Neuronal stem cell (in vitro differentiated cells): Measurements from ENCODE around the gene C1S.
"Not testable (repeated sequence)": the region's sequence is repeated elsewhere in the genome, so short reads cannot be mapped to it uniquely, and the experiment has no call there.

Source experiments
- DNase-seq: peaks from one replicate; pipeline ENCODE4 v3.0.0-alpha.2; 2013; ENCODE audit warnings: low spot score
- H2AFZ ChIP-seq: one replicate; pipeline ENCODE4 v1.6.1; 2013; ENCODE audit warnings: mild to moderate bottlenecking, low read length, inconsistent platforms
- H2AK5ac ChIP-seq: 2 replicates; pipeline ENCODE4 v1.6.1; 2013; ENCODE audit warnings: low read depth, mild to moderate bottlenecking, inconsistent platforms, low read length, moderate library complexity, mixed read lengths
- H2BK120ac ChIP-seq: 2 replicates; pipeline ENCODE4 v1.6.1; 2013; ENCODE audit warnings: low read depth, mild to moderate bottlenecking, inconsistent platforms, low read length, moderate library complexity, mixed read lengths
- H2BK12ac ChIP-seq: one replicate; pipeline ENCODE4 v1.6.1; 2013; ENCODE audit warnings: low read length, inconsistent platforms
- H2BK15ac ChIP-seq: 2 replicates; pipeline ENCODE4 v1.6.1; 2013; ENCODE audit warnings: mild to moderate bottlenecking, low read length, inconsistent platforms, mixed read lengths
- H2BK5ac ChIP-seq: one replicate; pipeline ENCODE4 v1.6.1; 2013; ENCODE audit warnings: inconsistent platforms, mild to moderate bottlenecking, low read length, moderate library complexity
- H3K14ac ChIP-seq: one replicate; pipeline ENCODE4 v1.6.1; 2013; ENCODE audit warnings: low read length, inconsistent platforms
- H3K18ac ChIP-seq: 2 replicates; pipeline ENCODE4 v1.6.1; 2013; ENCODE audit warnings: low read length, inconsistent platforms
- H3K23ac ChIP-seq: 2 replicates; pipeline ENCODE4 v1.6.1; 2013; ENCODE audit warnings: low read depth, mild to moderate bottlenecking, mixed read lengths, low read length, inconsistent platforms; ENCODE audit not compliant: poor library complexity
- H3K27ac ChIP-seq: replicated peaks from 3 replicates; pipeline ENCODE4 v1.5.1; 2013; ENCODE audit warnings: low read length, inconsistent platforms
- H3K27me3 ChIP-seq, 3 experiments: 2 replicates each; pipeline ENCODE4 v1.6.1; 2013; ENCODE audit warnings: low read length in 3 of 3, mild to moderate bottlenecking in 2 of 3, inconsistent platforms in 1 of 3, low read depth in 1 of 3, mixed read lengths in 1 of 3, moderate library complexity in 1 of 3; ENCODE audit not compliant: control insufficient read depth in 3 of 3, insufficient read depth in 3 of 3
- H3K36me3 ChIP-seq, 2 donors: replicated peaks in 1 of 2; 2 replicates each; pipeline ENCODE4 v1.6.1; 2013; ENCODE audit warnings: low read length in 2 of 2; ENCODE audit not compliant: control insufficient read depth in 2 of 2, insufficient read depth in 2 of 2
- H3K4ac ChIP-seq: 2 replicates; pipeline ENCODE4 v1.6.1; 2013; ENCODE audit warnings: inconsistent platforms, mild to moderate bottlenecking, low read length, moderate library complexity
- H3K4me1 ChIP-seq, 2 donors: 1 replicate in 1 of 2; 2 replicates in 1 of 2; pipeline ENCODE4 v1.6.1; 2013; ENCODE audit warnings: low read length in 2 of 2, low read depth in 1 of 2; ENCODE audit not compliant: control insufficient read depth in 2 of 2, insufficient read depth in 1 of 2
- H3K4me2 ChIP-seq: one replicate; pipeline ENCODE4 v1.6.1; 2013; ENCODE audit warnings: mild to moderate bottlenecking, low read length, inconsistent platforms; ENCODE audit not compliant: insufficient read depth, poor library complexity, severe bottlenecking
- H3K4me3 ChIP-seq, 2 donors: 2 replicates each; pipeline ENCODE4 v1.5.1; 2013; ENCODE audit warnings: low read length in 2 of 2, mild to moderate bottlenecking in 2 of 2, inconsistent platforms in 1 of 2, moderate library complexity in 1 of 2
- H3K79me1 ChIP-seq: one replicate; pipeline ENCODE4 v1.6.1; 2013; ENCODE audit warnings: low read depth, mild to moderate bottlenecking, inconsistent platforms, low read length, moderate library complexity
- H3K9ac ChIP-seq: one replicate; pipeline ENCODE4 v1.6.1; 2013; ENCODE audit warnings: mild to moderate bottlenecking, low read depth, low read length, inconsistent platforms; ENCODE audit not compliant: poor library complexity
- H3K9me3 ChIP-seq, 2 donors: replicated peaks in 1 of 2; 2 replicates each; pipeline versions ENCODE3 to v1.6.1; 2013; ENCODE audit warnings: low read length in 2 of 2, mild to moderate bottlenecking in 2 of 2, inconsistent platforms in 1 of 2, low read depth in 1 of 2, mixed read lengths in 1 of 2, moderate library complexity in 1 of 2; ENCODE audit not compliant: control insufficient read depth in 2 of 2, insufficient read depth in 1 of 2
- H4K8ac ChIP-seq: one replicate; pipeline ENCODE4 v1.6.1; 2013; ENCODE audit warnings: low read depth, mild to moderate bottlenecking, inconsistent platforms, low read length, moderate library complexity
- H4K91ac ChIP-seq: one replicate; pipeline ENCODE4 v1.6.1; 2013; ENCODE audit warnings: low read length, low read depth, mild to moderate bottlenecking, inconsistent platforms; ENCODE audit not compliant: poor library complexity
- WGBS, 2 donors: extraction: QIAGEN DNeasy Blood & Tissue Kit; methylation state at CpG; one replicate each; pipeline ENCODE4 v1.1.7; 2013; ENCODE audit warnings: missing lambda C conversion rate in 2 of 2, mixed read lengths in 1 of 2; ENCODE audit not compliant: insufficient read length in 2 of 2, insufficient replicate concordance in 1 of 2; ENCODE audit errors: extremely low coverage in 2 of 2; 5-methylcytosine and 5-hydroxymethylcytosine counted together

The C1S gene

GRCh38 chr12:7035463-7035862, 25.1 kb upstream of the C1S start:
- no peak overlapping the region for H2BK12ac ChIP-seq
- H3K27ac ChIP-seq = no peak overlapping the region
- H3K18ac ChIP-seq = no peak overlapping the region
- no peak overlapping the region for H4K8ac ChIP-seq
- H3K4me3 ChIP-seq = no peak overlapping the region
- no peak overlapping the region for H2AK5ac ChIP-seq
- H2BK5ac ChIP-seq = no peak overlapping the region
- no peak overlapping the region for H3K4me2 ChIP-seq
- no peak for DNase-seq
- no peaks in the 10 kb centered on the region for H3K79me1 ChIP-seq
- H3K36me3 ChIP-seq = no peaks in the 10 kb centered on the region
- no peaks in the 10 kb centered on the region for H3K9me3 ChIP-seq
- H3K4ac ChIP-seq = no peak overlapping the region
- H2BK120ac ChIP-seq = no peak overlapping the region
- peaks cover 0 to 2% of the 10 kb centered on the region in 2 donors for H3K4me1 ChIP-seq
- H3K14ac ChIP-seq = no peak overlapping the region
- H3K23ac ChIP-seq = no peak overlapping the region
- no peak overlapping the region for H2AFZ ChIP-seq
- H3K27me3 ChIP-seq = no peaks in the 10 kb centered on the region
- H4K91ac ChIP-seq = no peak overlapping the region
- WGBS, 2 donors = no CpG with 5 or more reads among the region's 2 CpGs
- H3K9ac ChIP-seq = no peak overlapping the region
- no peak overlapping the region for H2BK15ac ChIP-seq

- not testable (repeated sequence) for H2AFZ ChIP-seq
- WGBS, 2 donors = no CpG with 5 or more reads among the region's 32 CpGs
Observed at GRCh38 chr12:7037411-7037810, 23.1 kb upstream of the C1S start.

GRCh38 chr12:7038591-7038990, 21.9 kb upstream of the C1S start:
- Histone ChIP-seq H3K9ac (no peak overlapping the region), H3K27me3 (no peaks in the 10 kb centered on the region), H2BK120ac (peak overlapping the region; percentile 51), H4K8ac (no peak overlapping the region), H3K36me3 (no peaks in the 10 kb centered on the region), H3K27ac (no peak overlapping the region), H3K14ac (no peak overlapping the region), H3K4me1 (peaks cover 0 to 2% of the 10 kb centered on the region in 2 donors), H2AK5ac (no peak overlapping the region), H2BK12ac (no peak overlapping the region), H2AFZ (peak overlapping the region; percentile 75), H3K79me1 (no peaks in the 10 kb centered on the region), H3K18ac (no peak overlapping the region), H3K4me3 (no peak overlapping the region), H2BK15ac (no peak overlapping the region), H3K4me2 (no peak overlapping the region), H2BK5ac (no peak overlapping the region), H3K4ac (no peak overlapping the region), H3K23ac (no peak overlapping the region), H4K91ac (no peak overlapping the region), H3K9me3 (no peaks in the 10 kb centered on the region)
- no CpG with 5 or more reads among the region's 22 CpGs for WGBS, 2 donors
- no peak for DNase-seq

More at GRCh38 chr12:7037411-7037810, 23.1 kb upstream of the C1S start:
- H2BK120ac ChIP-seq, H4K8ac ChIP-seq, H3K27me3 ChIP-seq, H2AK5ac ChIP-seq, H3K23ac ChIP-seq, H3K18ac ChIP-seq, H3K9me3 ChIP-seq, H4K91ac ChIP-seq, H3K4me3 ChIP-seq, H2BK15ac ChIP-seq, DNase-seq, H3K4me2 ChIP-seq, H3K79me1 ChIP-seq, H2BK12ac ChIP-seq, H3K4me1 ChIP-seq, H3K9ac ChIP-seq, H2BK5ac ChIP-seq, H3K27ac ChIP-seq, H3K36me3 ChIP-seq, H3K4ac ChIP-seq, H3K14ac ChIP-seq: not testable (repeated sequence)

GRCh38 chr12:7039403-7039802, 21.1 kb upstream of the C1S start:
- Histone ChIP-seq H4K91ac (no peak overlapping the region), H2AFZ (peak overlapping the region; percentile 75)

More at GRCh38 chr12:7039403-7039802, 21.1 kb upstream of the C1S start:
- DNase-seq = no peak
- H3K9me3 ChIP-seq = no peaks in the 10 kb centered on the region
- H2BK5ac ChIP-seq = no peak overlapping the region
- H3K9ac ChIP-seq = no peak overlapping the region
- no peak overlapping the region for H3K23ac ChIP-seq
- no peak overlapping the region for H4K8ac ChIP-seq
- H2BK15ac ChIP-seq = no peak overlapping the region
- H2AK5ac ChIP-seq = no peak overlapping the region
- no peak overlapping the region for H2BK120ac ChIP-seq
- WGBS, 2 donors = no CpG with 5 or more reads among the region's 10 CpGs
- no peak overlapping the region for H3K18ac ChIP-seq
- H3K14ac ChIP-seq = no peak overlapping the region
- H3K27ac ChIP-seq = no peak overlapping the region
- H3K4me3 ChIP-seq = no peak overlapping the region
- no peaks in the 10 kb centered on the region for H3K36me3 ChIP-seq
- H3K79me1 ChIP-seq = no peaks in the 10 kb centered on the region
- no peak overlapping the region for H3K4me2 ChIP-seq
- no peak overlapping the region for H3K4ac ChIP-seq
- H3K27me3 ChIP-seq = no peaks in the 10 kb centered on the region
- H2BK12ac ChIP-seq = no peak overlapping the region
- peaks cover 2% of the 10 kb centered on the region in 2 donors for H3K4me1 ChIP-seq
